Heart left ventricle (tissue), 13 donors: ENCODE results near the gene BEND7.

Experiments used
- POLR2A ChIP-seq, 2 donors: fragments of 450-650 bp; IDR thresholded peaks; one replicate each; pipeline ENCODE4 v1.6.1; 2017; ENCODE audit warnings: antibody characterized with exemption in 2 of 2, mild to moderate bottlenecking in 2 of 2, moderate library complexity in 2 of 2
- TF ChIP-seq, protein P1 (sequence below), 12 donors: fragments of 200-600 bp; sonication (generic) in 4 of 12; IDR thresholded peaks; one replicate each; pipeline versions ENCODE4 v1.5.0 to v1.8.0; 2018 to 2022; ENCODE audit warnings: antibody characterized with exemption in 12 of 12, mild to moderate bottlenecking in 5 of 12
- donor health status: ischemic (EF 13 %, LVEDD 7.1; RV severe dilation, severe dysfunction).
- donor health status: DM: no; HTN: yes; CAD: no.
- donor health status: DM: no; HTN: no; CAD: no.
- donor health status: ischemic (EF 25% LVEDD 6.9; RV normal size, moderate dysfunction).
- donor health status: ischemic (EF 25% LVEDD 5.7; RV mildly dilated, moderate dysfunction).
- donor health status: ischemic (EF 35%, LVEDD 5.7; RV mildly dilated, moderate dysfunction).
- donor health status: nonischemic (EF 11% LVEDD 7.7; RV severe dilation, severe dysfunction).
- donor health status: DM: yes; HTN: yes; CAD: no.
- donor health status: PGD.
- donor health status: ischemic (EF 29% LVEDD 5.4; RV normal size, mild dysfunction).
- donor health status: nonischemic (EF 23%, LVEDD 6.1; RV moderate dilation, normal function).

DNA sequence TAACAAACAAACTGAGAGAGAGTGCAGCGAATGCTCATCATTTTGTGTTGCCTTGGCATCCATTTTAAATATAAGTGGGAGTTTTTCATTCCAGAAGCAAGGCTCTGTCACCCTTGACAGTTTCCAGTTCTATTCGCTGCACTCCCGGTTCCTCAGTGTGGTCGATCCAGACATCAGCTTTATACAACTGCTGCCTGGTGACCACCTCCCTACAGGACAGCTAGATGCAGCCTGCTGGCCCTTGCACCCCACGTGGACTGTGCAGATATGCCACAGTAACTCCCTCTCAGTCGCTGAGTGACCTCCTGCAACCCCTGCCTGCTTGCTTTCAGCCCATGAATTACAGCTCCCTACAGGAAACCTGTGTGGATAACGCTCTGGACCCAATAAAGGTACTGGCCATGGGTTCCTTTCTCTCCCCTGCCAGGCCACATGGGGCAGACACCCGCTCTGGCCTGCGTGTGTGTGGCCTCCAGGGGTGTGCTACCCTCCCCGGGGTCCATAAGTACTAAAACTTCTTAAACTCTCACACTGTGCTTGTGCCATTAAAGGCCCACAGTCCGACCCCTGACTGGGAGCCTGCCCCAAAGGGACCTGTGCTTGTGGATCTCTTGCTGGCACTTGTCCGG is 23.6 kb downstream of the BEND7 start:
- TF ChIP-seq, protein P1, sequence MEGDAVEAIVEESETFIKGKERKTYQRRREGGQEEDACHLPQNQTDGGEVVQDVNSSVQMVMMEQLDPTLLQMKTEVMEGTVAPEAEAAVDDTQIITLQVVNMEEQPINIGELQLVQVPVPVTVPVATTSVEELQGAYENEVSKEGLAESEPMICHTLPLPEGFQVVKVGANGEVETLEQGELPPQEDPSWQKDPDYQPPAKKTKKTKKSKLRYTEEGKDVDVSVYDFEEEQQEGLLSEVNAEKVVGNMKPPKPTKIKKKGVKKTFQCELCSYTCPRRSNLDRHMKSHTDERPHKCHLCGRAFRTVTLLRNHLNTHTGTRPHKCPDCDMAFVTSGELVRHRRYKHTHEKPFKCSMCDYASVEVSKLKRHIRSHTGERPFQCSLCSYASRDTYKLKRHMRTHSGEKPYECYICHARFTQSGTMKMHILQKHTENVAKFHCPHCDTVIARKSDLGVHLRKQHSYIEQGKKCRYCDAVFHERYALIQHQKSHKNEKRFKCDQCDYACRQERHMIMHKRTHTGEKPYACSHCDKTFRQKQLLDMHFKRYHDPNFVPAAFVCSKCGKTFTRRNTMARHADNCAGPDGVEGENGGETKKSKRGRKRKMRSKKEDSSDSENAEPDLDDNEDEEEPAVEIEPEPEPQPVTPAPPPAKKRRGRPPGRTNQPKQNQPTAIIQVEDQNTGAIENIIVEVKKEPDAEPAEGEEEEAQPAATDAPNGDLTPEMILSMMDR (IDR thresholded peaks at IDR 0.05): no peak
- no peak for TF ChIP-seq POLR2A (IDR thresholded peaks at IDR 0.05)
